ENCODE results near the gene TMCC1.
A peak's percentile ranks its signal among the peaks of the same experiment; 100 is the strongest.

TMCC1 gene

DNA sequence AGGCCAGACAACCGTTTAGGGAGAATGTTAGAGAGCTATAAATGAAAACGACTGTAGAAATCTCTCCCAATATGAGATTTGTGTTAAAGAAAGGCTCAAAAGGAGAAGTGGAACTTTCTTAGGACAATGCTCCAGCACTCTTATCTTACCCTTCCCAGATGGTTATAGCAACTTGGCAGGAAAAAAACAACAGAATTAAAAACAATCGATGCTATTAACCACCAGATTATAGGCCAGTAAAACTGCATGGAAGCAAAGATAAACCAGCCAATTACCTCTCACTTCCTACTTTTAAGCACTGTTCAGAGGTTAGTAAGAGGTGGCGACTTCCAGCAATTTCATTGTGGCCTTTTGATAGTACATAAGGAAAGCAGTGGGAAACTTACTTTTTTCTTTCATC is 72.9 kb downstream of the TMCC1 start:
- POLR2A ChIA-PET, result no interaction called here
- no peak for TF ChIP-seq CTCF (IDR thresholded peaks at IDR 0.05; ENCODE audit: control extremely low read depth, extremely low read depth, low read depth, missing control alignments)
- DNase-seq (ENCODE audit: extremely low spot score), result no peak
- CTCF ChIA-PET, result interaction anchor here (0.8 to 1.9 kb wide), 3 partner anchors 10 to 193 kb away, joined by 3 to 5 read pairs (median 3); no protein-coding TSS in a partner anchor

GRCh38 chr3:129812589-129812988 is 80.9 kb downstream of the TMCC1 start:
- TF ChIP-seq CTCF (IDR thresholded peaks at IDR 0.05; ENCODE audit: control extremely low read depth, extremely low read depth, low read depth, missing control alignments), result no peak
- ChIA-PET POLR2A (no interaction called here), CTCF (no interaction called here)
- DNase-seq (ENCODE audit: extremely low spot score), result no peak

- ChIA-PET POLR2A (no interaction called here), CTCF (interaction anchor here (1.0 to 4.4 kb wide), 2 partner anchors 15 to 160 kb away, joined by 3 to 30 read pairs; no protein-coding TSS in a partner anchor)
- DNase-seq (ENCODE audit: extremely low spot score), result no peak
- TF ChIP-seq CTCF (IDR thresholded peaks at IDR 0.05; ENCODE audit: control extremely low read depth, extremely low read depth, low read depth, missing control alignments), result no peak
Measured at GRCh38 chr3:129809297-129809696, 84.2 kb downstream of the TMCC1 start.

GRCh38 chr3:129796146-129796545 is 97.4 kb downstream of the TMCC1 start:
- POLR2A ChIA-PET, result no interaction called here

DNA sequence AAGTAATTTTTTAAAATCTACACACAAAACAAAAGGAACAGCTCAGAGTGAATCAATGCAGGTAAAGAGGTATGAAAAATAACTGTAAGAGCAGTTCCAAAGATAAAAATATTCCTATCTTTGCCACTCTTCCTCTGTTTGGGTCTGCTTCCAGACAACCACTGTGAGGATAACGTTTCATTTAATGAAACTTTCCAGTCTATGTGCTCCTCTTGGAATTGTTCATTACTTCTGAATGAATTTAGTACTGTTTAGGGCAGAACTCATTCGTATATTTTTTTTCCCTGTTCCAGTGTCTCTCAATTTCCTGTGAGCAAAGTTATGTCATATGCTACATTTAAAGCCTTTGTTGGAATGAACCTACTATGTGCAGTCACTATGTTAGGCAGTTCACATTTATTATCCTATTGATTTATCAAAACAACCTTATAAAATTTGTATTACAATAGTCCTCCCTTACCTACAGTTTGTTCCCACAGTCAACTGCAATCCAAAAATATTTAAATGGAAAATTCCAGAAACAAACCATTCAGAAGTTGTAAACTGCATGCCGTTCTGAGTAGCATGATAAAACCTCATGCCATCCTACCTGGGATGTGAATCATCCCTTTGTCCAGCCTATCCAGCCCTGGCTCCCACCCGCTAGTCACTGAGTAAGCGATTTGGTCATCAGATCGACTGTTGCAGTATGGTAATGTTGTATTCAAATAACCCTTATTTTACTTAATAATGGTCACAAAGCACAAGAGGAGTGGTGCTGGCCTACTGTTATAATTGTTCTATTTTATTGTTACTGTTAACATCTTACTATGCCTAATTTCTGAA is 98.1 kb downstream of the TMCC1 start:
- no peak for DNase-seq (ENCODE audit: extremely low spot score)
- CTCF ChIA-PET, result no interaction called here
- POLR2A ChIA-PET, result no interaction called here
- no peak for TF ChIP-seq CTCF (IDR thresholded peaks at IDR 0.05; ENCODE audit: control extremely low read depth, extremely low read depth, low read depth, missing control alignments)

More at GRCh38 chr3:129796146-129796545, 97.4 kb downstream of the TMCC1 start:
- no peak for DNase-seq (ENCODE audit: extremely low spot score)
- TF ChIP-seq CTCF (IDR thresholded peaks at IDR 0.05; ENCODE audit: control extremely low read depth, extremely low read depth, low read depth, missing control alignments), result no peak
- CTCF ChIA-PET, result interaction anchor here (1.5 kb wide), 1 partner anchor 11 kb away, joined by 4 read pairs; no protein-coding TSS in a partner anchor

- ChIA-PET CTCF (interaction anchor here (1.0 to 1.4 kb wide), 3 partner anchors 10 to 123 kb away, joined by 3 read pairs; no protein-coding TSS in a partner anchor), POLR2A (no interaction called here)
- TF ChIP-seq CTCF (IDR thresholded peaks at IDR 0.05; ENCODE audit: control extremely low read depth, extremely low read depth, low read depth, missing control alignments), result no peak
- DNase-seq (ENCODE audit: extremely low spot score), result peak; percentile 28
Measured at GRCh38 chr3:129794311-129795185, 99.0 kb downstream of the TMCC1 start.
